ENCODE results near the gene ROR1. TPM values are rescaled to one million over a fixed set of nuclear protein-coding genes. Genes with fewer than 3 reads are reported as not detected.

The ROR1 gene
- total RNA-seq, 1 donor from 2014 or later = 11.0 TPM

GRCh38 chr1:64197076-64197475 is 423.3 kb downstream of the ROR1 start:
- Mint-ChIP-seq H3K9me3 (no peaks in the 10 kb centered on the region), H3K4me3 (no peak overlapping the region)
- TF ChIP-seq CTCF (conservative IDR thresholded peaks at IDR 0.05) = no peak

GRCh38 chr1:64199154-64199553 is 425.3 kb downstream of the ROR1 start:
- peaks cover 7% of the 10 kb centered on the region for H3K9me3 Mint-ChIP-seq
- no peak overlapping the region for H3K4me3 Mint-ChIP-seq
- TF ChIP-seq CTCF (conservative IDR thresholded peaks at IDR 0.05) = no peak
- H3K36me3 Mint-ChIP-seq (ENCODE audit: low read depth) = peaks cover 10% of the 10 kb centered on the region
- DNase-seq (ENCODE audit: low read depth, low spot score) = no peak
- no peaks in the 10 kb centered on the region for H3K27me3 Mint-ChIP-seq (ENCODE audit: low read depth)
- no peak overlapping the region for H3K27ac Mint-ChIP-seq (ENCODE audit: unreplicated experiment)
- H3K4me1 Mint-ChIP-seq = peaks cover 30% of the 10 kb centered on the region

More at GRCh38 chr1:64197076-64197475, 423.3 kb downstream of the ROR1 start:
- no peak overlapping the region for H3K27ac Mint-ChIP-seq (ENCODE audit: unreplicated experiment)
- H3K27me3 Mint-ChIP-seq (ENCODE audit: low read depth) = no peaks in the 10 kb centered on the region
- DNase-seq (ENCODE audit: low read depth, low spot score) = no peak
- H3K4me1 Mint-ChIP-seq = peaks cover 26% of the 10 kb centered on the region
- H3K36me3 Mint-ChIP-seq (ENCODE audit: low read depth) = peaks cover 9% of the 10 kb centered on the region

- H3K4me3 Mint-ChIP-seq = no peak overlapping the region
- H3K36me3 Mint-ChIP-seq (ENCODE audit: low read depth) = peaks cover 10% of the 10 kb centered on the region
- no peak overlapping the region for H3K27ac Mint-ChIP-seq (ENCODE audit: unreplicated experiment)
- TF ChIP-seq CTCF (conservative IDR thresholded peaks at IDR 0.05) = no peak
- no peak for DNase-seq (ENCODE audit: low read depth, low spot score)
- no peaks in the 10 kb centered on the region for H3K27me3 Mint-ChIP-seq (ENCODE audit: low read depth)
- peaks cover 7% of the 10 kb centered on the region for H3K9me3 Mint-ChIP-seq
- peaks cover 21% of the 10 kb centered on the region for H3K4me1 Mint-ChIP-seq
Measured at GRCh38 chr1:64200064-64200463, 426.2 kb downstream of the ROR1 start.

- Mint-ChIP-seq H3K4me1 (peaks cover 9% of the 10 kb centered on the region), H3K27ac (ENCODE audit: unreplicated experiment) (no peak within 1 kb of the TSS), H3K4me3 (no peak within 1 kb of the TSS), H3K36me3 (ENCODE audit: low read depth) (peaks cover 10% of the 10 kb centered on the region), H3K27me3 (ENCODE audit: low read depth) (no peaks in the 10 kb centered on the region), H3K9me3 (peaks cover 7% of the 10 kb centered on the region)
- TF ChIP-seq CTCF (conservative IDR thresholded peaks at IDR 0.05) = no peak
- no peak for DNase-seq (ENCODE audit: low read depth, low spot score)
Measured at GRCh38 chr1:64203420-64203819, 429.6 kb downstream of the ROR1 start, which contains the start of gene UBE2U. TSS of gene UBE2U (plus strand) at chr1:64203623. CDS start at chr1:64204051, 428 bp downstream.

GRCh38 chr1:64209221-64209620 is 435.4 kb downstream of the ROR1 start:
- DNase-seq (ENCODE audit: low read depth, low spot score) = no peak
- no peaks in the 10 kb centered on the region for H3K9me3 Mint-ChIP-seq
- H3K4me1 Mint-ChIP-seq = no peaks in the 10 kb centered on the region
- no peak overlapping the region for H3K4me3 Mint-ChIP-seq
- no peak for TF ChIP-seq CTCF (conservative IDR thresholded peaks at IDR 0.05)
- H3K27me3 Mint-ChIP-seq (ENCODE audit: low read depth) = no peaks in the 10 kb centered on the region
- H3K27ac Mint-ChIP-seq (ENCODE audit: unreplicated experiment) = no peak overlapping the region
- H3K36me3 Mint-ChIP-seq (ENCODE audit: low read depth) = no peaks in the 10 kb centered on the region

- no peak overlapping the region for H3K27ac Mint-ChIP-seq (ENCODE audit: unreplicated experiment)
- no peaks in the 10 kb centered on the region for H3K9me3 Mint-ChIP-seq
- no peak for DNase-seq (ENCODE audit: low read depth, low spot score)
- no peak overlapping the region for H3K4me3 Mint-ChIP-seq
- no peaks in the 10 kb centered on the region for H3K4me1 Mint-ChIP-seq
- no peak for TF ChIP-seq CTCF (conservative IDR thresholded peaks at IDR 0.05)
- no peaks in the 10 kb centered on the region for H3K27me3 Mint-ChIP-seq (ENCODE audit: low read depth)
- no peaks in the 10 kb centered on the region for H3K36me3 Mint-ChIP-seq (ENCODE audit: low read depth)
Measured at GRCh38 chr1:64212031-64212430, 438.2 kb downstream of the ROR1 start.

All from neural crest cell (in vitro differentiated cells).